BJ (cell line): ENCODE measurements around the gene CGB8. TPM values are rescaled to one million over a fixed set of nuclear protein-coding genes. Genes with fewer than 3 reads are reported as not detected.

Source experiments
- CTCF ChIA-PET: fragments of 350-600 bp; formaldehyde crosslinking; extraction: SDS; loops from one replicate; lab custom pipeline; 2021; ENCODE audit warnings: antibody characterized with exemption, inconsistent platforms; lab: Yijun Ruan, JAX
- POLR2A ChIA-PET: fragments of 300-600 bp; sonication (Branson Sonifier 250); formaldehyde crosslinking; extraction: SDS; loops from one replicate; lab custom pipeline; 2021; ENCODE audit warnings: antibody characterized with exemption; lab: Charles Lee
- DNase-seq: peaks from one replicate; pipeline ENCODE4 v3.0.0-alpha.2; 2011; ENCODE audit warnings: low read depth
- H3K27me3 ChIP-seq: 2 replicates; pipeline ENCODE4 v1.6.0; 2011; ENCODE audit warnings: low read length; ENCODE audit not compliant: control insufficient read depth, insufficient read depth
- H3K36me3 ChIP-seq: 2 replicates; pipeline ENCODE4 v1.5.1; 2011; ENCODE audit warnings: low read length; ENCODE audit not compliant: control insufficient read depth, insufficient read depth
- H3K4me3 ChIP-seq: 2 replicates; pipeline ENCODE4 v1.5.1; 2011; ENCODE audit warnings: low read depth, mild to moderate bottlenecking, control low read depth, low read length
- CTCF ChIP-seq: IDR thresholded peaks from 2 replicates; pipeline ENCODE4 v1.5.1; 2011; ENCODE audit warnings: low read depth, mild to moderate bottlenecking, control low read depth, inconsistent platforms, low read length, moderate library complexity; ENCODE audit not compliant: insufficient read depth
- polyA plus RNA-seq: library from polyadenylated mRNA; depleted of rRNA; stranded (reverse); fragments of >200 nt; gene quantifications from 2 replicates; pipeline ENCODE4 v1.2.3, GENCODE V29; 2011; rRNA removed
- small RNA-seq: library from RNA; depleted of rRNA; stranded (forward); fragments of <200 nt; gene quantifications from one replicate; pipeline ENCODE3, GENCODE V24; 2012; ENCODE audit warnings: low replicate concordance, low read depth; ENCODE audit not compliant: insufficient read length

The CGB8 gene
- polyA plus RNA-seq, 1 experiment, result not detected

DNA sequence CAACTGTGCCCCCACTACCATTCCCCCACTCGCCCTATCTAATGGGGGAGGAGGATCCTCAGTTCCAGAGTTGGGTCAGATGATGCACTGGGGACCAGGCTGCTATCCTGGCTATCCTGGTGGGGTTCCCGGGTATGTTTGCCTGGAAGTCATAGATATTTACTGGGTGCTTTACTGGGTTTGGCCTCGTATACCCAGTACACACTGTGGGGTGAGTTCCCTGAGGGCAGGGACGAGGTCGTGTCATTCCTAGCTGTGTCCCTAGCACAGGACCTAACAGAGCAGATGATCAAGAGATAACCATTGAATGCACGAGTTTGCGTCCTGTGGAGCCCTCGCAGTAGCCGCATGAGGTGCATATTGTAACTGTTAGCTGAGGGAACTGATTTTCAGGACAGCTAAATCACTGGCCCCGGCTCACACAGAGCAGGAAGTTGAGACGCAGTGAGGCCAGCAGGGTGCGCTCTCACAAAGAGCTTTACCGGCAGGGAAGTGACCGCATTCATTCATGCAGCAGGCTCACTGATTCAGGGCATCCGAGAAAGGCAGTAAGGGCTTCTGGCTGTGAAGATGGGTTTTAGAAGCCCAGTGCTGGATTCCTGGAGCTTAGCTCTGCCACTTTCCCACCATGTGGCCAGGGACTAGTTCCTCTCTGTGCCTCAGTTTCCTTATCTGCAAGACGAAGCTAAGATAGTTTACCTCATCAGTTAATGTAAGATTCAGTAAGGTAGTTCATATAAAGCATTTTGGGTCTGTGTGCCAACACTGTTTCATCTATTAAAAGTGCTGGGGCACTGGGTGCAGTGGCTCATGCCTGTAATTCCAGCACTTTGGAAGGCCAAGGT lies 49.2 kb downstream of the CGB8 start:
- Histone ChIP-seq H3K36me3 (peaks cover 2% of the 10 kb centered on the region; the same call in 1 of the 2 replicates), H3K4me3 (no peak overlapping the region), H3K27me3 (no peaks in the 10 kb centered on the region)
- peak; percentile 85 for TF ChIP-seq CTCF
- no peak for DNase-seq
- ChIA-PET CTCF (interaction anchor here (0.8 to 3.9 kb wide), 20 partner anchors 10 to 279 kb away, joined by 3 to 34 read pairs (median 4); partner anchors contain the start of gene LHB), POLR2A (no interaction called here)

DNA sequence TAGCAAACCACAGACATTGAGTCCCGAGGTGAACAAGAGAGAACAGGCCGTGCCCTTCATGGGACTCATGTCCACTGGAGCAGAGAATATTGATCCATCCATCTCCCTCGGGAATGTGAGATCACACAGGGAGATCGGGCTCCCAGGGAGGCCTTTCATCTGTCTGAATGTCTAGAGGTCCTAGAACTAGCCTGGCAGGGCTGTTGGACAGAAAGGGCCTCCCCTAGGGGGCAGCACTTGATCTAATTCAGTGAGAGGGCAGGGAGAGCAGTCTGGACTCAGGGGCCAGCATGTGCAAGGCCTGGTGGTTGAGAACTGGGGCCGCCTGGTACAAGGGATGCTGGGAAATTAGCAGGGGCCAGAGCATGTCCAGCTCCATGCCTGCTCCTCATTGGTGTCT lies 50.9 kb downstream of the CGB8 start:
- CTCF ChIA-PET, result interaction anchor here (0.6 to 3.9 kb wide), 6 partner anchors 10 to 210 kb away, joined by 3 to 34 read pairs (median 10); partner anchors contain the start of gene LHB
- H3K4me3 ChIP-seq, result no peak overlapping the region
- peak; percentile 60 for TF ChIP-seq CTCF
- peaks cover 2% of the 10 kb centered on the region; the same call in 1 of the 2 replicates for H3K36me3 ChIP-seq
- POLR2A ChIA-PET, result no interaction called here
- H3K27me3 ChIP-seq, result no peaks in the 10 kb centered on the region
- DNase-seq, result no peak

Small RNA genes within 50 kb of the gene (small RNA-seq; reads per million reads assigned to genes)
- gene MIR6798, result not detected
- gene RN7SL708P, result not detected

Other genes starting within 250 kb of the CGB8 start
- gene BCAT2, start 238.1 kb downstream of the CGB8 start, polyA plus RNA-seq, result 32.1 and 52.2 TPM in 2 replicates
- 7.4 and 7.6 TPM in 2 replicates for gene HSD17B14, start 212.6 kb downstream of the CGB8 start, polyA plus RNA-seq
- 3.3 and 5.4 TPM in 2 replicates for gene PLEKHA4, start 180.5 kb downstream of the CGB8 start, polyA plus RNA-seq
- 24.7 and 43.0 TPM in 2 replicates for gene PPP1R15A, start 176.7 kb downstream of the CGB8 start, polyA plus RNA-seq
- 0.07 and 0.10 TPM in 2 replicates for gene TULP2, start 150.4 kb downstream of the CGB8 start, polyA plus RNA-seq
- gene NUCB1, start 148.8 kb downstream of the CGB8 start, polyA plus RNA-seq, result 145 and 305 TPM in 2 replicates
- gene DHDH, start 115.4 kb downstream of the CGB8 start, polyA plus RNA-seq, result not detected in 2 replicates
- gene BAX, start 94.2 kb downstream of the CGB8 start, polyA plus RNA-seq, result 141 and 159 TPM in 2 replicates
- gene FTL, start 83.8 kb downstream of the CGB8 start, polyA plus RNA-seq, result 2,664 and 3,340 TPM in 2 replicates
- gene GYS1, start 55.8 kb downstream of the CGB8 start, polyA plus RNA-seq, result 36.0 and 49.7 TPM in 2 replicates
- gene RUVBL2, start 55.2 kb downstream of the CGB8 start, polyA plus RNA-seq, result 138 and 221 TPM in 2 replicates
- not detected in 2 replicates for gene LHB, start 32.0 kb downstream of the CGB8 start, polyA plus RNA-seq
- not detected in 2 replicates for gene CGB3, start 24.8 kb downstream of the CGB8 start, polyA plus RNA-seq
- not detected in 2 replicates for gene CGB2, start 17.2 kb downstream of the CGB8 start, polyA plus RNA-seq
- gene CGB1, start 12.2 kb downstream of the CGB8 start, polyA plus RNA-seq, result not detected in 2 replicates
- not detected in 2 replicates for gene CGB5, start 5.3 kb downstream of the CGB8 start, polyA plus RNA-seq
- 0.27 and 0.28 TPM in 2 replicates for gene CGB7, start 8.6 kb upstream of the CGB8 start, polyA plus RNA-seq
- gene NTF4, start 15.7 kb upstream of the CGB8 start, polyA plus RNA-seq, result 0.10 TPM in 1 of 2 replicates, not detected in the other
- not detected in 2 replicates for gene KCNA7, start 23.6 kb upstream of the CGB8 start, polyA plus RNA-seq
- 125 and 268 TPM in 2 replicates for gene SNRNP70, start 36.3 kb upstream of the CGB8 start, polyA plus RNA-seq
- gene LIN7B, start 65.3 kb upstream of the CGB8 start, polyA plus RNA-seq, result 6.7 and 9.4 TPM in 2 replicates
- 0.67 and 0.94 TPM in 2 replicates for gene C19orf73, start 70.0 kb upstream of the CGB8 start, polyA plus RNA-seq
- 0.75 and 1.4 TPM in 2 replicates for gene PPFIA3, start 70.4 kb upstream of the CGB8 start, polyA plus RNA-seq
- 0.07 and 0.25 TPM in 2 replicates for gene HRC, start 106.3 kb upstream of the CGB8 start, polyA plus RNA-seq
- 12.8 and 17.6 TPM in 2 replicates for gene TRPM4, start 108.7 kb upstream of the CGB8 start, polyA plus RNA-seq